Astrocyte (in vitro differentiated cells and primary cell): ENCODE data around the gene ARL17B. TPM values are rescaled to one million over a fixed set of nuclear protein-coding genes. Genes with fewer than 3 reads are reported as not detected.
"Not testable (repeated sequence)": the region's sequence is repeated elsewhere in the genome, so short reads cannot be mapped to it uniquely, and the experiment has no call there.

ENCODE experiments used
- DNase-seq: peaks from one replicate; pipeline ENCODE4 v3.0.0-alpha.2; 2010; ENCODE audit warnings: low read depth
- FAIRE-seq: peaks from 2 replicates; lab custom pipeline; 2011; peaks lifted over from hg19 to GRCh38; lab: Jason Lieb, UNC
- H2AFZ ChIP-seq: 2 replicates; pipeline ENCODE4 v1.6.0; 2012; ENCODE audit warnings: low read depth, low read length, inconsistent platforms
- H3K27ac ChIP-seq: 2 replicates; pipeline ENCODE4 v1.5.1; 2011; ENCODE audit warnings: low read depth, low read length, inconsistent platforms
- H3K27me3 ChIP-seq: 2 replicates; pipeline ENCODE4 v1.6.0; 2011; ENCODE audit warnings: low read length, inconsistent platforms; ENCODE audit not compliant: insufficient read depth
- H3K36me3 ChIP-seq: 2 replicates; pipeline ENCODE4 v1.5.1; 2011; ENCODE audit warnings: low read length, inconsistent platforms; ENCODE audit not compliant: insufficient read depth
- H3K4me1 ChIP-seq: 2 replicates; pipeline ENCODE4 v1.5.1; 2011; ENCODE audit warnings: low read length, inconsistent platforms; ENCODE audit not compliant: insufficient read depth
- H3K4me2 ChIP-seq: 2 replicates; pipeline ENCODE4 v1.6.0; 2012; ENCODE audit warnings: low read length, inconsistent platforms
- H3K4me3 ChIP-seq: 2 replicates; pipeline ENCODE4 v1.5.1; 2011; ENCODE audit warnings: low read depth, mild to moderate bottlenecking, low read length, inconsistent platforms; ENCODE audit not compliant: insufficient read depth
- H3K79me2 ChIP-seq: 2 replicates; pipeline ENCODE4 v1.6.0; 2012; ENCODE audit warnings: mild to moderate bottlenecking, low read length, inconsistent platforms; ENCODE audit not compliant: insufficient read depth
- H3K9ac ChIP-seq: 2 replicates; pipeline ENCODE4 v1.6.0; 2012; ENCODE audit warnings: mild to moderate bottlenecking, low read length, inconsistent platforms
- H3K9me3 ChIP-seq: 2 replicates; pipeline ENCODE4 v1.5.1; 2012; ENCODE audit warnings: low read depth, mild to moderate bottlenecking, low read length, inconsistent platforms; ENCODE audit not compliant: insufficient read depth
- H4K20me1 ChIP-seq: 2 replicates; pipeline ENCODE4 v1.6.0; 2012; ENCODE audit warnings: low read length, inconsistent platforms; ENCODE audit not compliant: insufficient read depth
- H3K27ac Mint-ChIP-seq: one replicate; pipeline ENCODE4 v1.8.0; 2021; ENCODE audit warnings: mild to moderate bottlenecking, mixed read lengths; ENCODE audit not compliant: unreplicated experiment
- H3K27me3 Mint-ChIP-seq: one replicate; pipeline ENCODE4 v1.8.0; 2021; ENCODE audit warnings: low read depth, mixed read lengths; ENCODE audit not compliant: unreplicated experiment
- H3K36me3 Mint-ChIP-seq: one replicate; pipeline ENCODE4 v1.8.0; 2021; ENCODE audit warnings: low read depth, mixed read lengths; ENCODE audit not compliant: unreplicated experiment
- H3K4me1 Mint-ChIP-seq: one replicate; pipeline ENCODE4 v1.8.0; 2021; ENCODE audit warnings: low read depth, mixed read lengths; ENCODE audit not compliant: unreplicated experiment
- H3K4me3 Mint-ChIP-seq: one replicate; pipeline ENCODE4 v1.8.0; 2021; ENCODE audit warnings: mild to moderate bottlenecking, moderate library complexity, mixed read lengths; ENCODE audit not compliant: unreplicated experiment
- H3K9me3 Mint-ChIP-seq: one replicate; pipeline ENCODE4 v1.8.0; 2021; ENCODE audit warnings: mild to moderate bottlenecking, mixed read lengths; ENCODE audit not compliant: unreplicated experiment
- total RNA-seq: library from RNA; stranded (reverse); gene quantifications from 2 replicates; pipeline ENCODE4 v1.2.1, GENCODE V29; 2021

ARL17B gene
- total RNA-seq, 1 donor from 2014 or later: 12.2 TPM

DNA sequence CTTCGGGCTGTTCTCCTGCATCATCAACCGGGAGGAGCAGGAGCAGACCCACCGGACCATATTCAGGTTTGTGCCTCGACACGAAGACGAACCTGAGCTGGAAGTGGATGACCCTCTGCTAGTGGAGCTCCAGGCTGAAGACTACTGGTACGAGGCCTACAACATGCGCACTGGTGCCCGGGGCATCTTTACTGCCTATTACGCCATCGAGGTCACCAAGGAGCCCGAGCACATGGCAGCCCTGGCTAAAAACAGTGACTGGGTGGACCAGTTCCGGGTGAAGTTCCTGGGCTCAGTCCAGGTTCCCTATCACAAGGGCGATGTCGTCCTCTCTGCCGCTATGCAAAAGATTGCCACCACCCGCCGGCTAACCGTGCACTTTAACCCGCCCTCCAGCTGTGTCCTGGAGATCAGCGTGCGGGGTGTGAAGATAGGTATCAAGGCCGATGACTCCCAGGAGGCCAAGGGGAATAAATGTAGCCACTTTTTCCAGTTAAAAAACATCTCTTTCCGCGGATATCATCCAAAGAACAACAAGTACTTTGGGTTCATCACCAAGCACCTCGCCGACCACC, 117.1 kb downstream of the ARL17B start:
- H3K4me1 ChIP-seq, H3K4me1 Mint-ChIP-seq: not testable (repeated sequence)

GRCh38 chr17:46243928-46244327, 117.6 kb downstream of the ARL17B start:
- not testable (repeated sequence) for H3K4me3 Mint-ChIP-seq, H3K9me3 ChIP-seq, H3K27me3 ChIP-seq, H2AFZ ChIP-seq, H3K79me2 ChIP-seq, H3K27ac Mint-ChIP-seq, H3K4me1 Mint-ChIP-seq, H3K4me1 ChIP-seq, H3K4me3 ChIP-seq, H3K27me3 Mint-ChIP-seq, H4K20me1 ChIP-seq, H3K27ac ChIP-seq, H3K36me3 ChIP-seq, FAIRE-seq, H3K36me3 Mint-ChIP-seq, H3K9me3 Mint-ChIP-seq, DNase-seq, H3K9ac ChIP-seq, H3K4me2 ChIP-seq

More for the DNA sequence above, 117.1 kb downstream of the ARL17B start:
- not testable (repeated sequence) for H3K79me2 ChIP-seq, H3K4me2 ChIP-seq, H3K36me3 Mint-ChIP-seq, H3K27ac Mint-ChIP-seq, H3K27ac ChIP-seq, H3K27me3 Mint-ChIP-seq, H3K36me3 ChIP-seq, H3K4me3 ChIP-seq, H3K9me3 Mint-ChIP-seq, H4K20me1 ChIP-seq, H3K9me3 ChIP-seq, H3K4me3 Mint-ChIP-seq, H3K9ac ChIP-seq, FAIRE-seq, H3K27me3 ChIP-seq, DNase-seq, H2AFZ ChIP-seq

DNA sequence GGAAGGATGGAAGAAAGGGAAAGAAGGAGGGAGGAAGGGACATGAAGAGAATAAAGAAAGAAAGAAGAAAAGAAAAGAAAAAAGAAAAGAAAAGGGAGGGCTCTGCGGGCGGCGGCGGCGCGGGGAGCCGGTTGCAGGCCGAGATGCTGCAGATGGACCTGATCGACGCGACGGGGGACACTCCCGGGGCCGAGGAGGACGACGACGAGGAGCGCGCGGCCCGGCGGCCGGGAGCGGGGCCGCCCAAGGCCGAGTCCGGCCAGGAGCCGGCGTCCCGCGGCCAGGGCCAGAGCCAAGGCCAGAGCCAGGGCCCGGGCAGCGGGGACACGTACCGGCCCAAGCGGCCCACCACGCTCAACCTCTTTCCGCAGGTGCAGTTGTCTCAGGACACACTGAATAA, 118.1 kb downstream of the ARL17B start:
- H3K9me3 ChIP-seq, H3K36me3 Mint-ChIP-seq, H3K4me1 Mint-ChIP-seq, H3K9ac ChIP-seq, H3K9me3 Mint-ChIP-seq, H4K20me1 ChIP-seq, H3K27me3 Mint-ChIP-seq, H3K36me3 ChIP-seq, H3K27ac ChIP-seq, H3K79me2 ChIP-seq, H2AFZ ChIP-seq, H3K4me2 ChIP-seq, H3K4me3 ChIP-seq, FAIRE-seq, H3K4me3 Mint-ChIP-seq, H3K27ac Mint-ChIP-seq, H3K27me3 ChIP-seq, H3K4me1 ChIP-seq, DNase-seq: not testable (repeated sequence)

DNA sequence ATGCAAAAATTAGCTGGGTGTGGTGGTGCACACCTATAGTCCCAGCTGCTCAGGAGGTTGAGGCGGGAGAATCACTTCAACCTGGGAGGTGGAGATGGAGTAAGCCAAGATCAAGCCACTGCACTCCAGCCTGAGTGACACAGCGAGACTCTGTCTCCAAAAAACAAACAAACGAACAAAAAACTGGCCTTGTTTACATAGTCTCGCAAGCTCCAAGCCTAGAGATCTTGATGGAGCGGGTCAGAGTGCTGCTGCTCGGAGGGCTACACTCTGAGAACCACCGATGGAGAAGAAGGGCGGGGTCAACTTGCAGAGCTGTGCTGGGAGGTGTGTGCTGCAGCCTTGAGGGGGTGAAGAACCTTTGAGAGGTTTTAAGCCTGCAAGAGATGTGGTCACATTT, 130.2 kb downstream of the ARL17B start:
- H3K9ac ChIP-seq, H3K4me3 Mint-ChIP-seq, H3K27ac Mint-ChIP-seq, H3K27me3 ChIP-seq, H3K36me3 ChIP-seq, H3K4me1 Mint-ChIP-seq, H4K20me1 ChIP-seq, H3K4me1 ChIP-seq, H3K4me3 ChIP-seq, H3K4me2 ChIP-seq, H3K27me3 Mint-ChIP-seq, DNase-seq, H3K9me3 ChIP-seq, H3K9me3 Mint-ChIP-seq, FAIRE-seq, H3K36me3 Mint-ChIP-seq, H2AFZ ChIP-seq, H3K79me2 ChIP-seq, H3K27ac ChIP-seq: not testable (repeated sequence)

- Histone ChIP-seq H2AFZ (peak overlapping the region; percentile 74), H3K9ac (peak overlapping the region; percentile 63)
- FAIRE-seq: peak; percentile 55
Measured at GRCh38 chr17:46225274-46225794, 136.2 kb downstream of the ARL17B start.

GRCh38 chr17:46224864-46225263, 136.7 kb downstream of the ARL17B start:
- FAIRE-seq, H3K4me1 Mint-ChIP-seq: not testable (repeated sequence)

More at GRCh38 chr17:46225274-46225794, 136.2 kb downstream of the ARL17B start:
- H3K27ac ChIP-seq, H3K9me3 Mint-ChIP-seq, H4K20me1 ChIP-seq, H3K4me1 ChIP-seq, H3K27me3 Mint-ChIP-seq, H3K4me1 Mint-ChIP-seq, H3K36me3 Mint-ChIP-seq, H3K36me3 ChIP-seq, H3K27me3 ChIP-seq, H3K9me3 ChIP-seq, H3K79me2 ChIP-seq: not testable (repeated sequence)
- Mint-ChIP-seq H3K27ac (peak overlapping the region; percentile 68), H3K4me3 (peak overlapping the region; percentile 93)
- Histone ChIP-seq H3K4me3 (peak overlapping the region; percentile 51), H3K4me2 (peak overlapping the region; percentile 75)
- peak; percentile 67 for DNase-seq

More at GRCh38 chr17:46224864-46225263, 136.7 kb downstream of the ARL17B start:
- peak overlapping the region; percentile 93 for H3K4me3 Mint-ChIP-seq
- H3K27me3 Mint-ChIP-seq, H3K36me3 ChIP-seq, H3K27ac Mint-ChIP-seq, H3K36me3 Mint-ChIP-seq, H3K4me1 ChIP-seq, H3K27me3 ChIP-seq, H3K9me3 ChIP-seq, H4K20me1 ChIP-seq, H3K27ac ChIP-seq, H3K9me3 Mint-ChIP-seq, H3K79me2 ChIP-seq, DNase-seq: not testable (repeated sequence)
- Histone ChIP-seq H3K4me3 (peak overlapping the region; percentile 51), H2AFZ (peak overlapping the region; percentile 74), H3K9ac (peak overlapping the region; percentile 63), H3K4me2 (peak overlapping the region; percentile 33)
